Right cardiac atrium (tissue), 5 donors: Measurements from ENCODE around the gene ERBB3. TPM values are rescaled to one million over a fixed set of nuclear protein-coding genes. Genes with fewer than 3 reads are reported as not detected.
"Not testable (repeated sequence)": the region's sequence is repeated elsewhere in the genome, so short reads cannot be mapped to it uniquely, and the experiment has no call there.

Experiments used
- ATAC-seq, 2 donors: fragments of 200-7000 bp; cut with Tn5 transposase; one replicate each; pipeline versions ENCODE4 v1.8.0 to v1.9.1; 2020; ENCODE audit warnings: moderate library complexity in 2 of 2, mild to moderate bottlenecking in 1 of 2
- DNase-seq, 3 donors: peaks; one replicate each; pipeline ENCODE4 v3.0.0-alpha.2; 2020
- H3K27ac ChIP-seq: one replicate; pipeline ENCODE4 v1.5.1; 2013; ENCODE audit warnings: mild to moderate bottlenecking, low read length, control low read depth, moderate library complexity
- H3K27me3 ChIP-seq: one replicate; pipeline ENCODE4 v1.6.1; 2013; ENCODE audit not compliant: control insufficient read depth, insufficient read depth
- H3K4me1 ChIP-seq: one replicate; pipeline ENCODE4 v1.6.1; 2013; ENCODE audit warnings: low read length; ENCODE audit not compliant: control insufficient read depth, insufficient read depth
- H3K4me3 ChIP-seq: one replicate; pipeline ENCODE4 v1.5.1; 2013; ENCODE audit warnings: low read length, control low read depth
- H3K9me3 ChIP-seq: one replicate; pipeline ENCODE4 v1.6.1; 2013; ENCODE audit warnings: low read length; ENCODE audit not compliant: control insufficient read depth
- WGBS: extraction: QIAGEN DNeasy Blood & Tissue Kit; methylation state at CpG from one replicate; pipeline ENCODE4 v1.1.7; 2013; 5-methylcytosine and 5-hydroxymethylcytosine counted together
- intact Hi-C, 4 donors: fragments of 100-400 bp; cut with DNase I; formaldehyde crosslinking; loops; one replicate each; pipeline versions ENCODE4 v1.11.0 to v1.14.0; 2022 to 2023
- polyA plus RNA-seq: library from polyadenylated mRNA; stranded (reverse); fragments of 200-250 nt; gene quantifications from one replicate; pipeline ENCODE4 v1.2.3, GENCODE V29; 2013
- total RNA-seq, 4 donors: library from RNA; stranded (reverse); fragmentation: NEBNext Ultra II Directional; extraction: Animal tissue kit (Norgen Biotek cat#: 25700); gene quantifications; one replicate each; pipeline ENCODE4 v1.2.1, GENCODE V29; 2021
- donor health status: healthy with polysubstance abuse.
- donor health status: DM: no; HTN: yes; CAD: no.
- donor health status: DM: no; HTN: no; CAD: no.
- donor health status: DM: no; HTN: yes; CAD: no; lungs with severe emphysema.
- donor health status: DM: yes; HTN: yes; CAD: no.

ERBB3 gene
- total and polyA plus RNA-seq, 5 donors: 3.2 to 7.4 (median 6.4) TPM

GRCh38 chr12:56116267-56117081 lies 36.5 kb downstream of the ERBB3 start, which contains the start of gene RPL41:
Gene RPL41 (plus strand): TSS chr12:56116633.
- H3K4me1 ChIP-seq: peaks cover 6% of the 10 kb centered on the region
- ATAC-seq: peak; percentile 76 to 83
- no peaks in the 10 kb centered on the region for H3K27me3 ChIP-seq
- H3K4me3 ChIP-seq: peak within 1 kb of the TSS; percentile 96
- DNase-seq: peak; percentile 94 to 98 (median 96)
- WGBS: under 1% methylated on average over 34 of the region's 34 CpGs
- H3K27ac ChIP-seq: peak within 1 kb of the TSS; percentile 99
- H3K9me3 ChIP-seq: no peaks in the 10 kb centered on the region
- intact Hi-C loops: loop anchor here in 1 of 4 donors (5.0 kb wide), 1 partner anchor 41 kb away; the partner anchor contains the start of gene MYL6

GRCh38 chr12:56117082-56117706 lies 37.2 kb downstream of the ERBB3 start:
- not testable (repeated sequence) for H3K4me1 ChIP-seq, ATAC-seq, H3K27me3 ChIP-seq, DNase-seq, H3K9me3 ChIP-seq
- H3K4me3 ChIP-seq: peak overlapping the region; percentile 96
- intact Hi-C loops: loop anchor here in 1 of 4 donors (5.0 kb wide), 1 partner anchor 40 kb away; the partner anchor contains the start of gene MYL6
- peak overlapping the region; percentile 99 for H3K27ac ChIP-seq
- whole genome bisulfite sequencing: 2% methylated on average over 12 of the region's 16 CpGs

GRCh38 chr12:56117778-56118687 lies 38.1 kb downstream of the ERBB3 start, which contains the start of gene ZC3H10:
Gene ZC3H10 (plus strand): TSS chr12:56118266. CDS start chr12:56120563, 2,297 bp downstream.
- peak; percentile 98 to 99 (median 98) for DNase-seq
- intact Hi-C loops: loop anchor here in 2 of 4 donors (2.0 to 5.0 kb wide), 2 partner anchors 39 to 71 kb away; partner anchors contain the start of genes SMARCC2 (in 2 of the 2) and MYL6 (in 1 of the 2)
- WGBS: under 1% methylated on average over 61 of the region's 61 CpGs
- peaks cover 6% of the 10 kb centered on the region for H3K4me1 ChIP-seq
- peak within 1 kb of the TSS; percentile 99 for H3K27ac ChIP-seq
- no peaks in the 10 kb centered on the region for H3K27me3 ChIP-seq
- peak within 1 kb of the TSS; percentile 96 for H3K4me3 ChIP-seq
- peak; percentile 90 for ATAC-seq
- no peaks in the 10 kb centered on the region for H3K9me3 ChIP-seq

- no peaks in the 10 kb centered on the region for H3K27me3 ChIP-seq
- DNase-seq (peak in 1 of 3 donors; percentile 59), ATAC-seq (peak; percentile 1)
- intact Hi-C loops: loop anchor here in 2 of 4 donors (2.0 to 5.0 kb wide), 2 partner anchors 38 to 70 kb away; partner anchors contain the start of genes SMARCC2 (in 2 of the 2) and MYL6 (in 1 of the 2)
- H3K27ac ChIP-seq: peak overlapping the region; percentile 95
- peaks cover 6% of the 10 kb centered on the region for H3K4me1 ChIP-seq
- peak overlapping the region; percentile 90 for H3K4me3 ChIP-seq
- no peaks in the 10 kb centered on the region for H3K9me3 ChIP-seq
- WGBS: 10% methylated on average over 13 of the region's 13 CpGs
Measured at GRCh38 chr12:56118688-56119357, 38.9 kb downstream of the ERBB3 start.

GRCh38 chr12:56119361-56119796 lies 39.4 kb downstream of the ERBB3 start:
- no peaks in the 10 kb centered on the region for H3K9me3 ChIP-seq
- H3K4me3 ChIP-seq: no peak overlapping the region
- peak overlapping the region; percentile 95 for H3K27ac ChIP-seq
- 0% methylated on average over 2 of the region's 2 CpGs for WGBS
- DNase-seq: peak; percentile 78 to 81 (median 79)
- peaks cover 6% of the 10 kb centered on the region for H3K4me1 ChIP-seq
- intact Hi-C loops: loop anchor here in 2 of 4 donors (2.0 to 5.0 kb wide), 2 partner anchors 38 to 69 kb away; partner anchors contain the start of genes SMARCC2 (in 2 of the 2) and MYL6 (in 1 of the 2)
- peak; percentile 53 to 64 for ATAC-seq
- H3K27me3 ChIP-seq: no peaks in the 10 kb centered on the region

- 86% methylated on average over 17 of the region's 17 CpGs for WGBS
- Histone ChIP-seq H3K4me3 (no peak overlapping the region), H3K9me3 (no peaks in the 10 kb centered on the region), H3K27ac (no peak overlapping the region), H3K4me1 (peaks cover 6% of the 10 kb centered on the region), H3K27me3 (no peaks in the 10 kb centered on the region)
- ATAC-seq (no peak), DNase-seq (peak in 2 of 3 donors; percentile 60 to 62)
- intact Hi-C loops: loop anchor here in 3 of 4 donors (5.0 to 10.0 kb wide), 3 partner anchors 42 to 67 kb away; partner anchors contain the start of gene SMARCC2 (in 2 of the 3)
Measured at GRCh38 chr12:56120158-56120846, 40.3 kb downstream of the ERBB3 start.

GRCh38 chr12:56121204-56121870 lies 41.4 kb downstream of the ERBB3 start:
- no peak overlapping the region for H3K27ac ChIP-seq
- H3K4me3 ChIP-seq: no peak overlapping the region
- DNase-seq (no peak), ATAC-seq (no peak)
- 87% methylated on average over 11 of the region's 11 CpGs for WGBS
- no peaks in the 10 kb centered on the region for H3K9me3 ChIP-seq
- no peaks in the 10 kb centered on the region for H3K27me3 ChIP-seq
- peaks cover 4% of the 10 kb centered on the region for H3K4me1 ChIP-seq
- intact Hi-C loops: loop anchor here in 3 of 4 donors (5.0 to 10.0 kb wide), 3 partner anchors 41 to 66 kb away; partner anchors contain the start of gene SMARCC2 (in 2 of the 3)

GRCh38 chr12:56122637-56123036 lies 42.7 kb downstream of the ERBB3 start:
- peaks cover 4% of the 10 kb centered on the region for H3K4me1 ChIP-seq
- H3K9me3 ChIP-seq: no peaks in the 10 kb centered on the region
- WGBS: 77% methylated on average over 2 of the region's 2 CpGs
- no peak for DNase-seq
- no peak overlapping the region for H3K4me3 ChIP-seq
- H3K27ac ChIP-seq: no peak overlapping the region
- intact Hi-C loops: loop anchor here in 3 of 4 donors (5.0 to 10.0 kb wide), 3 partner anchors 40 to 65 kb away; partner anchors contain the start of gene SMARCC2 (in 2 of the 3)
- no peaks in the 10 kb centered on the region for H3K27me3 ChIP-seq
- no peak for ATAC-seq

- no peaks in the 10 kb centered on the region for H3K9me3 ChIP-seq
- no peaks in the 10 kb centered on the region for H3K4me1 ChIP-seq
- H3K27me3 ChIP-seq: no peaks in the 10 kb centered on the region
- WGBS: 85% methylated on average over 4 of the region's 4 CpGs
- ATAC-seq: no peak
- H3K27ac ChIP-seq: no peak overlapping the region
- H3K4me3 ChIP-seq: no peak overlapping the region
- intact Hi-C loops: loop anchor here in 3 of 4 donors (5.0 to 10.0 kb wide), 3 partner anchors 38 to 63 kb away; partner anchors contain the start of gene SMARCC2 (in 2 of the 3)
- no peak for DNase-seq
Measured at GRCh38 chr12:56124133-56124532, 44.2 kb downstream of the ERBB3 start.
